Smooth muscle cell (in vitro differentiated cells): ENCODE measurements around the gene RAB40A. TPM values are rescaled to one million over a fixed set of nuclear protein-coding genes. Genes with fewer than 3 reads are reported as not detected.

Experiments
- DNase-seq: peaks from one replicate; lab custom pipeline; 2025; ENCODE audit not compliant: unreplicated experiment; lab: John Stamatoyannopoulos, UW
- H2AFZ ChIP-seq: fragments of 200-600 bp; sonication (generic); 2 replicates; pipeline ENCODE4 v1.6.0; 2016; ENCODE audit warnings: antibody characterized with exemption, low read depth, mild to moderate bottlenecking
- H3F3A ChIP-seq: fragments of 200-600 bp; sonication (generic); 2 replicates; pipeline ENCODE4 v1.6.0; 2017; ENCODE audit warnings: antibody characterized with exemption, low read depth
- H3K27ac ChIP-seq: fragments of 200-600 bp; sonication (generic); 2 replicates; pipeline ENCODE4 v1.5.1; 2016; ENCODE audit warnings: low read depth, mild to moderate bottlenecking
- H3K27me3 ChIP-seq: fragments of 200-600 bp; sonication (generic); 2 replicates; pipeline ENCODE4 v1.6.1; 2016; ENCODE audit warnings: low read depth, mild to moderate bottlenecking
- H3K36me3 ChIP-seq: fragments of 200-600 bp; sonication (generic); 2 replicates; pipeline ENCODE4 v1.5.1; 2016; ENCODE audit warnings: low read depth
- H3K4me1 ChIP-seq: fragments of 200-600 bp; sonication (generic); 2 replicates; pipeline ENCODE4 v1.5.1; 2016; ENCODE audit warnings: low read depth
- H3K4me2 ChIP-seq: fragments of 200-600 bp; sonication (generic); 2 replicates; pipeline ENCODE4 v1.6.0; 2016; ENCODE audit warnings: mild to moderate bottlenecking
- H3K4me3 ChIP-seq: fragments of 200-600 bp; sonication (generic); 2 replicates; pipeline ENCODE4 v1.5.1; 2016; ENCODE audit warnings: mild to moderate bottlenecking
- H3K79me2 ChIP-seq: fragments of 200-600 bp; sonication (generic); 2 replicates; pipeline ENCODE4 v1.6.0; 2016; ENCODE audit warnings: low read depth, mild to moderate bottlenecking
- H3K9ac ChIP-seq: fragments of 200-600 bp; sonication (generic); 2 replicates; pipeline ENCODE4 v1.6.0; 2016; ENCODE audit warnings: low read depth
- H3K9me3 ChIP-seq: fragments of 200-600 bp; sonication (generic); replicated peaks from 2 replicates; pipeline ENCODE4 v1.5.1; 2016; ENCODE audit warnings: low read depth
- H4K20me1 ChIP-seq: fragments of 200-600 bp; sonication (generic); 2 replicates; pipeline ENCODE4 v1.6.0; 2016; ENCODE audit warnings: low read depth
- WGBS: methylation state at CpG from one replicate; pipeline ENCODE4 v1.1.7; 2016; ENCODE audit warnings: low lambda C conversion rate; 5-methylcytosine and 5-hydroxymethylcytosine counted together
- polyA plus RNA-seq: library from polyadenylated mRNA; unstranded; fragments of >200 nt; fragmentation: Nextera tagmentation; extraction: Ambion mirVana; gene quantifications from 2 replicates; pipeline ENCODE4 v1.2.1, GENCODE V29; 2016
- total RNA-seq: library from RNA; depleted of rRNA; stranded (reverse); fragments of >200 nt; gene quantifications from 2 replicates; pipeline ENCODE4 v1.2.3, GENCODE V29; 2014
- TF ChIP-seq, protein P1 (sequence below): fragments of 200-600 bp; sonication (generic); IDR thresholded peaks from 2 replicates; pipeline ENCODE4 v1.5.1; 2017; ENCODE audit warnings: borderline replicate concordance, mild to moderate bottlenecking, antibody characterized with exemption; ENCODE audit not compliant: insufficient read depth, poor library complexity, severe bottlenecking

RAB40A gene
- total and polyA plus RNA-seq, 2 experiments from 2014 or later, result 0.13 to 0.63 TPM

DNA sequence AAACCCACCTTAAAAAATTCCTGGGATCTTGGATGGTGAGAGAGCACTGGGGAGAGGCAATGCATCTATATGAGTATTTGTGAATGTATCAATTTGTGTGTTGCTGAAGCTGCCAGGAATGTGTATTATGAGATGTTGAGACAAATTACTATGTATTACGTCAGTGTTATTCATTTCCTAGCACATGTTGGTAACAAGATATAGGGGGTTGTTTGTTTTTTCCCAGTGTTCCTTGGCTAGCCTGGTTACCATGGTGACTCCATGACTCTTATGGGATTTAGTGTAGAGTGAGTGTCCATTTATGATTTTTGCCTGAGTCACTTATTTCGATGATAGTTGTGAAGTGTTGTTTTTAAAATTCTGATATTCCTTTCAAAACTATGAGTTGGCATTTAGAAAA lies 65.6 kb downstream of the RAB40A start:
- no peaks in the 10 kb centered on the region for H4K20me1 ChIP-seq
- no peak overlapping the region for H3K4me2 ChIP-seq
- no peaks in the 10 kb centered on the region for H3F3A ChIP-seq
- H3K27me3 ChIP-seq, result no peaks in the 10 kb centered on the region
- TF ChIP-seq, protein P1, sequence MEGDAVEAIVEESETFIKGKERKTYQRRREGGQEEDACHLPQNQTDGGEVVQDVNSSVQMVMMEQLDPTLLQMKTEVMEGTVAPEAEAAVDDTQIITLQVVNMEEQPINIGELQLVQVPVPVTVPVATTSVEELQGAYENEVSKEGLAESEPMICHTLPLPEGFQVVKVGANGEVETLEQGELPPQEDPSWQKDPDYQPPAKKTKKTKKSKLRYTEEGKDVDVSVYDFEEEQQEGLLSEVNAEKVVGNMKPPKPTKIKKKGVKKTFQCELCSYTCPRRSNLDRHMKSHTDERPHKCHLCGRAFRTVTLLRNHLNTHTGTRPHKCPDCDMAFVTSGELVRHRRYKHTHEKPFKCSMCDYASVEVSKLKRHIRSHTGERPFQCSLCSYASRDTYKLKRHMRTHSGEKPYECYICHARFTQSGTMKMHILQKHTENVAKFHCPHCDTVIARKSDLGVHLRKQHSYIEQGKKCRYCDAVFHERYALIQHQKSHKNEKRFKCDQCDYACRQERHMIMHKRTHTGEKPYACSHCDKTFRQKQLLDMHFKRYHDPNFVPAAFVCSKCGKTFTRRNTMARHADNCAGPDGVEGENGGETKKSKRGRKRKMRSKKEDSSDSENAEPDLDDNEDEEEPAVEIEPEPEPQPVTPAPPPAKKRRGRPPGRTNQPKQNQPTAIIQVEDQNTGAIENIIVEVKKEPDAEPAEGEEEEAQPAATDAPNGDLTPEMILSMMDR, result no peak
- H3K9ac ChIP-seq, result no peak overlapping the region
- DNase-seq, result no peak
- no peak overlapping the region for H3K4me3 ChIP-seq
- H3K4me1 ChIP-seq, result no peaks in the 10 kb centered on the region
- no peaks in the 10 kb centered on the region for H3K79me2 ChIP-seq
- no peak overlapping the region for H3K27ac ChIP-seq
- H3K36me3 ChIP-seq, result no peaks in the 10 kb centered on the region
- no peaks in the 10 kb centered on the region for H3K9me3 ChIP-seq
- 72% methylated on average over 2 of the region's 2 CpGs for WGBS
- no peak overlapping the region for H2AFZ ChIP-seq

Other genes with a start within 250 kb of the RAB40A start
- gene TCEAL5, start 242.7 kb downstream of the RAB40A start, total RNA-seq, result not detected in 2 replicates
- gene TCEAL5, start 242.7 kb downstream of the RAB40A start, polyA plus RNA-seq, result not detected in 2 replicates
- gene BEX2, start 208.5 kb downstream of the RAB40A start, total RNA-seq, result 4.7 and 6.6 TPM in 2 replicates
- gene BEX2, start 208.5 kb downstream of the RAB40A start, polyA plus RNA-seq, result 3.6 and 6.3 TPM in 2 replicates
- 19.7 and 32.1 TPM in 2 replicates for gene TCEAL7, start 189.2 kb downstream of the RAB40A start, total RNA-seq
- 13.8 and 21.4 TPM in 2 replicates for gene TCEAL7, start 189.2 kb downstream of the RAB40A start, polyA plus RNA-seq
- 255 and 302 TPM in 2 replicates for gene TCEAL9, start 163.0 kb downstream of the RAB40A start, total RNA-seq
- gene TCEAL9, start 163.0 kb downstream of the RAB40A start, polyA plus RNA-seq, result 232 and 267 TPM in 2 replicates
- 234 and 259 TPM in 2 replicates for gene BEX3, start 143.0 kb downstream of the RAB40A start, total RNA-seq
- 445 and 554 TPM in 2 replicates for gene BEX3, start 143.0 kb downstream of the RAB40A start, polyA plus RNA-seq
- 40.2 and 51.3 TPM in 2 replicates for gene TCEAL4, start 66.0 kb upstream of the RAB40A start, total RNA-seq
- gene TCEAL4, start 66.0 kb upstream of the RAB40A start, polyA plus RNA-seq, result 74.4 and 76.2 TPM in 2 replicates
- gene TCEAL3, start 88.5 kb upstream of the RAB40A start, total RNA-seq, result 14.0 and 29.6 TPM in 2 replicates
- gene TCEAL3, start 88.5 kb upstream of the RAB40A start, polyA plus RNA-seq, result 48.0 and 52.4 TPM in 2 replicates
- 22.1 and 43.0 TPM in 2 replicates for gene TCEAL1, start 109.5 kb upstream of the RAB40A start, total RNA-seq
- 16.7 and 23.8 TPM in 2 replicates for gene TCEAL1, start 109.5 kb upstream of the RAB40A start, polyA plus RNA-seq
- gene MORF4L2, start 167.2 kb upstream of the RAB40A start, total RNA-seq, result 1,445 and 1,824 TPM in 2 replicates
- gene MORF4L2, start 167.2 kb upstream of the RAB40A start, polyA plus RNA-seq, result 726 and 732 TPM in 2 replicates
- gene TMEM31, start 191.4 kb upstream of the RAB40A start, total RNA-seq, result 0.54 TPM in 1 of 2 replicates, not detected in the other
- 0.60 and 0.75 TPM in 2 replicates for gene TMEM31, start 191.4 kb upstream of the RAB40A start, polyA plus RNA-seq